K562 treated with DMSO at 1 percent for 24 hours (cell line): ENCODE data around the gene ADCY10. TPM values are rescaled to one million over a fixed set of nuclear protein-coding genes. Genes with fewer than 3 reads are reported as not detected.

Experiments
- total RNA-seq: library from RNA; unstranded; fragments of 300-600 nt; gene quantifications from 2 replicates; pipeline ENCODE4 v1.2.3, GENCODE V29; 2022; ENCODE audit warnings: low read depth; ENCODE audit not compliant: insufficient read depth

The ADCY10 gene, protein sequence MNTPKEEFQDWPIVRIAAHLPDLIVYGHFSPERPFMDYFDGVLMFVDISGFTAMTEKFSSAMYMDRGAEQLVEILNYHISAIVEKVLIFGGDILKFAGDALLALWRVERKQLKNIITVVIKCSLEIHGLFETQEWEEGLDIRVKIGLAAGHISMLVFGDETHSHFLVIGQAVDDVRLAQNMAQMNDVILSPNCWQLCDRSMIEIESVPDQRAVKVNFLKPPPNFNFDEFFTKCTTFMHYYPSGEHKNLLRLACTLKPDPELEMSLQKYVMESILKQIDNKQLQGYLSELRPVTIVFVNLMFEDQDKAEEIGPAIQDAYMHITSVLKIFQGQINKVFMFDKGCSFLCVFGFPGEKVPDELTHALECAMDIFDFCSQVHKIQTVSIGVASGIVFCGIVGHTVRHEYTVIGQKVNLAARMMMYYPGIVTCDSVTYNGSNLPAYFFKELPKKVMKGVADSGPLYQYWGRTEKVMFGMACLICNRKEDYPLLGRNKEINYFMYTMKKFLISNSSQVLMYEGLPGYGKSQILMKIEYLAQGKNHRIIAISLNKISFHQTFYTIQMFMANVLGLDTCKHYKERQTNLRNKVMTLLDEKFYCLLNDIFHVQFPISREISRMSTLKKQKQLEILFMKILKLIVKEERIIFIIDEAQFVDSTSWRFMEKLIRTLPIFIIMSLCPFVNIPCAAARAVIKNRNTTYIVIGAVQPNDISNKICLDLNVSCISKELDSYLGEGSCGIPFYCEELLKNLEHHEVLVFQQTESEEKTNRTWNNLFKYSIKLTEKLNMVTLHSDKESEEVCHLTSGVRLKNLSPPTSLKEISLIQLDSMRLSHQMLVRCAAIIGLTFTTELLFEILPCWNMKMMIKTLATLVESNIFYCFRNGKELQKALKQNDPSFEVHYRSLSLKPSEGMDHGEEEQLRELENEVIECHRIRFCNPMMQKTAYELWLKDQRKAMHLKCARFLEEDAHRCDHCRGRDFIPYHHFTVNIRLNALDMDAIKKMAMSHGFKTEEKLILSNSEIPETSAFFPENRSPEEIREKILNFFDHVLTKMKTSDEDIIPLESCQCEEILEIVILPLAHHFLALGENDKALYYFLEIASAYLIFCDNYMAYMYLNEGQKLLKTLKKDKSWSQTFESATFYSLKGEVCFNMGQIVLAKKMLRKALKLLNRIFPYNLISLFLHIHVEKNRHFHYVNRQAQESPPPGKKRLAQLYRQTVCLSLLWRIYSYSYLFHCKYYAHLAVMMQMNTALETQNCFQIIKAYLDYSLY (N-terminal part only)
- total RNA-seq, result 0.27 and 0.50 TPM in 2 replicates

DNA sequence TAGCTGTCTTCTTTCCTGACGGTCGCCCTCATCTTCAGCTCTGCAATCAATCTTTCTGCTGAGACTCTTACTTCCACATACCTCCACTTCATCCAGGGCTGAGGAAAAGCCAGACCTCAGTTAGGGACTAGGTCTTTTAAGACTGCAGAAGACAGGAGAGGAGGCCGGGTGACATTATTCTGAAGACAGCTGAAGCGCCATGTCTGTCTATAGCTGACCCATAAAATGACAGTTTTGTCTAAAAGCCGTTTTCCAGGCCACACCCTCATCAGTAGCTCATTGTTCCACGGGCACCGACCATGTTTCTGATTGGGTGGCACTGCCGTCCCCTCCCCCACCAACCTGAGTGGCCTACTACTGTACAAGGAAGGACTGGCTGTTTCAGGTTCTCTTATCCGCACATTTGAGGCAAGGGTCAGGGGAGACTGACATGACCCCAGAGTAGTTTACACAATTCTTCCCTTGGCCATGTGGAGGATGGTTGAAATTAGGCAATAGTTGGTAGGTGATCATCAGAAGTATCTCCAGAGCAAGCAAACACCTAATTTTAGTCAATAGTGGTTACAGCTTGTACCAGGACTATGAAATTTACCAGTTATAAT, at the start of gene ADCY10:
Gene ADCY10 (minus strand): TSS at position 240 of the 602 bp plus-strand sequence. CDS start 8,994 bp downstream, outside the sequence.

GRCh38 chr1:167936930-167937708, 23.2 kb upstream of the ADCY10 start, which contains the start of gene MPC2:
Gene MPC2, minus strand, starts transcription at chr1:167937072. Its CDS starts 1,231 bp downstream, at chr1:167935841.

DNA sequence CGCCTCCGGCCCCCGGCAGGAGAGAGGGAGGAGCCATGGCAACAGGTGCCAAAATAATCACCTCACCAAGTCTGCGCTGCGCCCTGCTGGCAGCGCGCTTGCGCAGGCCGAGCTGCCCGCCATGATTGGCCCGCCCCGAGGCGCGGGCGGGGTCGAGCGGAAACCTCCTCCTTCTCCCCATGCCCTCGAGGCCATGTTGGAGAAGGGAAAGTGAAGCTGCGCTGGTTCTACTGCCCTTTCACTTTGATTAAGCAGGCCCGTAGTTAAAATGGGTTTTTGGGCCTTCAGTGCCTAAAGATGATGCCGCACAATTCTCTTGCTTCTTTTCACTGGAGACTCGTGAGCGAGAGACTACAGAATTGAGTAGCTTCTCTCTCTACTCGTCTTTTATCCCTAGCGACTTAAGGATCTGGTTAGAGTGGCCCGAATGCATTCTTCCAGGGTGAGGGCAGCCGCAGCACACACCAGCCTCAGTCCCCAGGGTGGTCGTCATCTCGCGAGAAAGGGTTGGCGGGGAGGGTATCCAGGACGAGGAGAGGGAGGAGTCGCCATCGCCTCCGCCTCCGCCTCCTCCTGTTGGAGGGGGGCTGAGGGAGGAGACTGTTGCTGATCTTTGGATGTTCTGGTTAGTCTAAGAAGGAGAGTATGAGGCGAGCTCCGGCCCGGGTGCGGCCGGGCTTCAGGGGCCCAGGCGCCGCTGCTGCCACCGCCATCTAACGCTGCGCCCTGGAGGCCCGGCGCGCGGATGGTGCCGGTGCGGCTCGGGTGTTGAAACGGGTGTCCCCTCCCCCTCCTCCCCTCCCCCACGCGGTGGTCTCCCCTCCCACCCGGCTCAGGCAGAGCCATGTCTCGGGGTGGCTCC, 22.4 kb upstream of the ADCY10 start, which contains the start of gene DCAF6:
Gene DCAF6 (plus strand): TSS at position 616 of the 862 bp plus-strand sequence. CDS start 229 bp downstream, at position 845.

Other genes starting within 250 kb of the ADCY10 start
- 34.4 and 46.6 TPM in 2 replicates for gene MPZL1, start 192.2 kb downstream of the ADCY10 start, total RNA-seq
- 31.8 and 38.1 TPM in 2 replicates for gene DCAF6, start 22.5 kb upstream of the ADCY10 start, total RNA-seq
- gene MPC2, start 22.9 kb upstream of the ADCY10 start, total RNA-seq, result 74.4 and 84.8 TPM in 2 replicates
- gene GPR161, start 222.8 kb upstream of the ADCY10 start, total RNA-seq, result 3.5 and 5.1 TPM in 2 replicates